GM12892 (cell line): ENCODE results near the gene ANKRD23.

Experiments
- POLR2A ChIP-seq: IDR thresholded peaks from 2 replicates; pipeline ENCODE4 v1.6.1; 2011; ENCODE audit warnings: low read depth, low read length, control low read depth
- POLR2AphosphoS5 ChIP-seq: IDR thresholded peaks from 2 replicates; pipeline ENCODE4 v1.6.1; 2011; ENCODE audit warnings: low read depth, low read length, control low read depth
- TAF1 ChIP-seq: IDR thresholded peaks from 2 replicates; pipeline ENCODE4 v1.6.1; 2011; ENCODE audit warnings: low read depth, mild to moderate bottlenecking, control low read depth, low read length, borderline replicate concordance

- TF ChIP-seq POLR2AphosphoS5 (no peak), TAF1 (no peak), POLR2A (no peak)
Observed at GRCh38 chr2:96825057-96825456, 18.8 kb downstream of the ANKRD23 start.
